Activated CD8-positive, alpha-beta memory T cell treated with anti-CD3 and anti-CD28 coated beads for 4 hours (primary cell): ENCODE data around the gene TMEM135.

Experiments
- DNase-seq, 2 donors: peaks; one replicate each; pipeline ENCODE4 v3.0.0-alpha.2; 2020; ENCODE audit warnings: low read depth in 2 of 2

TMEM135 gene

GRCh38 chr11:87301785-87302540, 264.2 kb downstream of the TMEM135 start:
- DNase-seq: no peak

GRCh38 chr11:87304412-87304811, 266.7 kb downstream of the TMEM135 start:
- DNase-seq: no peak

GRCh38 chr11:87306262-87306851, 268.6 kb downstream of the TMEM135 start:
- DNase-seq: no peak

- DNase-seq: no peak
Observed at GRCh38 chr11:87307101-87307500, 269.4 kb downstream of the TMEM135 start.

GRCh38 chr11:87315229-87315628, 277.5 kb downstream of the TMEM135 start:
- DNase-seq: no peak

GRCh38 chr11:87316491-87316890, 278.8 kb downstream of the TMEM135 start:
- DNase-seq: no peak

GRCh38 chr11:87317441-87317840, 279.7 kb downstream of the TMEM135 start:
- no peak for DNase-seq

GRCh38 chr11:87320123-87320522, 282.4 kb downstream of the TMEM135 start:
- no peak for DNase-seq

- no peak for DNase-seq
Observed at GRCh38 chr11:87322568-87322967, 284.8 kb downstream of the TMEM135 start.

- DNase-seq: no peak
Observed at GRCh38 chr11:87323899-87324298, 286.2 kb downstream of the TMEM135 start.

- DNase-seq: no peak
Observed at GRCh38 chr11:87324817-87325489, 287.2 kb downstream of the TMEM135 start.

GRCh38 chr11:87325490-87325872, 287.7 kb downstream of the TMEM135 start:
- DNase-seq: no peak

- DNase-seq: no peak
Observed at GRCh38 chr11:87326594-87326993, 288.9 kb downstream of the TMEM135 start.

GRCh38 chr11:87329172-87329571, 291.4 kb downstream of the TMEM135 start:
- no peak for DNase-seq

- DNase-seq: no peak
Observed at GRCh38 chr11:87330187-87330601, 292.5 kb downstream of the TMEM135 start.

- DNase-seq: no peak
Observed at GRCh38 chr11:87331273-87331672, 293.5 kb downstream of the TMEM135 start.

- DNase-seq: no peak
Observed at GRCh38 chr11:87338046-87338639, 300.4 kb downstream of the TMEM135 start.

GRCh38 chr11:87339416-87339815, 301.7 kb downstream of the TMEM135 start:
- no peak for DNase-seq

- DNase-seq: no peak
Observed at GRCh38 chr11:87347441-87347840, 309.7 kb downstream of the TMEM135 start.

GRCh38 chr11:87347854-87348253, 310.1 kb downstream of the TMEM135 start:
- no peak for DNase-seq

- no peak for DNase-seq
Observed at GRCh38 chr11:87351676-87352075, 313.9 kb downstream of the TMEM135 start.
